Measurements from ENCODE around the gene SNX5. TPM values are rescaled to one million over a fixed set of nuclear protein-coding genes. Genes with fewer than 3 reads are reported as not detected.

The SNX5 gene
- total and polyA plus RNA-seq, 2 of the 13 experiments (the other 11 are each of a cell fraction or from before 2014, with no cell fraction given): 664 to 1,040 TPM

DNA sequence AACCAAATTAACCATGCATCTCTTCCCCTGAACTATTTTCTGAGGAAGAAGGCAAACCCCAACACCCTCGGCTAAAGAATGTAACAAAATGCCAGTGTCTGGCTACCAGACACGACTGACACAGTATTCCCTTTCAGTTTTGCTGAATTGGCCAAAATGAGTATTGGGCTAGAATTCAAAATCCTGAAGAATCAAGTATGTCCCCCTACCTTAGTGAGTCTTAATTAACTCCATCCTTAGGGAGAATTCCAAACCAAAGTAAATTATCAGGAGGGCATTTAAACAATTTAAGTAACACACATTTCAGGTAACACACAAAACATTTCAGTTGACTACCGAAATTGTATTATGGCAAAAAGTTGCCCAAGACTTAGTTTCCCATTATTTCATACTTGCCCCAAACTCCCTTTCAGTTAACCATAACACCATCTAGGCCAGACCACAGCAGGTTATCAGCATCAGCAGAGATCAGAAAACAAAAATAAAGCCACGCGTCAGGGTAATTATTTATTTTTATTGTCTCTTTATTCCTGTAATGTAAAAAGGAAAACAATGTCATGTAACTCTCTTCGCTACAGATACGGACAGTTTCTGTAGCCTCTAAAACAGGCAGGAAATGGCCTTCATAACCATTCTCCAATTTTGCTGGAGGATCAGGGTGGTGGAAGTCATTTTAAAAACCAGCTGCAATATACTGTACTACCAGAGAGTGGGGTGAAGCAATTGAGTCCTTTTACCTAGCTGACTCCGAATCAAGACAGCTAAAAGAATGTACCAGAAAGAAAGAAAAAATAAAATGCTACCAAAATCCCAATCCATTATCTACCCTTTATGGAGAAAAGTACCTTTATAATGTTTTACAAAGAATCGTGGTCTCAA, 1.9 kb downstream of the SNX5 start (continued):
- 0 out of 2 replicates have a peak, but pooled peaks have one; percentile 11 for TF ChIP-seq HOXA5 (CRISPR knock-in tag; IDR thresholded peaks at IDR 0.05)
- TF ChIP-seq ZNF121 (CRISPR knock-in tag; IDR thresholded peaks at IDR 0.05): no peak
- no peak for TF ChIP-seq NONO (IDR thresholded peaks at IDR 0.05)
- TF ChIP-seq NONO (CRISPR knock-in tag; conservative IDR thresholded peaks at IDR 0.05): no peak
- TF ChIP-seq, protein P1, sequence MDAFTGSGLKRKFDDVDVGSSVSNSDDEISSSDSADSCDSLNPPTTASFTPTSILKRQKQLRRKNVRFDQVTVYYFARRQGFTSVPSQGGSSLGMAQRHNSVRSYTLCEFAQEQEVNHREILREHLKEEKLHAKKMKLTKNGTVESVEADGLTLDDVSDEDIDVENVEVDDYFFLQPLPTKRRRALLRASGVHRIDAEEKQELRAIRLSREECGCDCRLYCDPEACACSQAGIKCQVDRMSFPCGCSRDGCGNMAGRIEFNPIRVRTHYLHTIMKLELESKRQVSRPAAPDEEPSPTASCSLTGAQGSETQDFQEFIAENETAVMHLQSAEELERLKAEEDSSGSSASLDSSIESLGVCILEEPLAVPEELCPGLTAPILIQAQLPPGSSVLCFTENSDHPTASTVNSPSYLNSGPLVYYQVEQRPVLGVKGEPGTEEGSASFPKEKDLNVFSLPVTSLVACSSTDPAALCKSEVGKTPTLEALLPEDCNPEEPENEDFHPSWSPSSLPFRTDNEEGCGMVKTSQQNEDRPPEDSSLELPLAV (CRISPR knock-in tag; conservative IDR thresholded peaks at IDR 0.05; ENCODE audit: low read depth): no peak
- no peak; the same call in 1 of the 2 replicates for TF ChIP-seq SIX1 (CRISPR knock-in tag; IDR thresholded peaks at IDR 0.05; ENCODE audit: borderline replicate concordance)
- no peak for TF ChIP-seq ZNF30 (CRISPR knock-in tag; IDR thresholded peaks at IDR 0.05)
- no peak for TF ChIP-seq CCDC6 (CRISPR knock-in tag; IDR thresholded peaks at IDR 0.05)
- TF ChIP-seq ZNF556 (CRISPR knock-in tag; IDR thresholded peaks at IDR 0.05; ENCODE audit: borderline replicate concordance): no peak; the same call in 1 of the 2 replicates
- TF ChIP-seq SNAPC2 (CRISPR knock-in tag; IDR thresholded peaks at IDR 0.05): peak; percentile 49; the same call in 1 of the 2 replicates
- TF ChIP-seq MTERF4 (CRISPR knock-in tag; IDR thresholded peaks at IDR 0.05): no peak
- TF ChIP-seq ZNF337 (CRISPR knock-in tag; IDR thresholded peaks at IDR 0.05; ENCODE audit: borderline replicate concordance, low read depth): no peak
- TF ChIP-seq, protein P2, sequence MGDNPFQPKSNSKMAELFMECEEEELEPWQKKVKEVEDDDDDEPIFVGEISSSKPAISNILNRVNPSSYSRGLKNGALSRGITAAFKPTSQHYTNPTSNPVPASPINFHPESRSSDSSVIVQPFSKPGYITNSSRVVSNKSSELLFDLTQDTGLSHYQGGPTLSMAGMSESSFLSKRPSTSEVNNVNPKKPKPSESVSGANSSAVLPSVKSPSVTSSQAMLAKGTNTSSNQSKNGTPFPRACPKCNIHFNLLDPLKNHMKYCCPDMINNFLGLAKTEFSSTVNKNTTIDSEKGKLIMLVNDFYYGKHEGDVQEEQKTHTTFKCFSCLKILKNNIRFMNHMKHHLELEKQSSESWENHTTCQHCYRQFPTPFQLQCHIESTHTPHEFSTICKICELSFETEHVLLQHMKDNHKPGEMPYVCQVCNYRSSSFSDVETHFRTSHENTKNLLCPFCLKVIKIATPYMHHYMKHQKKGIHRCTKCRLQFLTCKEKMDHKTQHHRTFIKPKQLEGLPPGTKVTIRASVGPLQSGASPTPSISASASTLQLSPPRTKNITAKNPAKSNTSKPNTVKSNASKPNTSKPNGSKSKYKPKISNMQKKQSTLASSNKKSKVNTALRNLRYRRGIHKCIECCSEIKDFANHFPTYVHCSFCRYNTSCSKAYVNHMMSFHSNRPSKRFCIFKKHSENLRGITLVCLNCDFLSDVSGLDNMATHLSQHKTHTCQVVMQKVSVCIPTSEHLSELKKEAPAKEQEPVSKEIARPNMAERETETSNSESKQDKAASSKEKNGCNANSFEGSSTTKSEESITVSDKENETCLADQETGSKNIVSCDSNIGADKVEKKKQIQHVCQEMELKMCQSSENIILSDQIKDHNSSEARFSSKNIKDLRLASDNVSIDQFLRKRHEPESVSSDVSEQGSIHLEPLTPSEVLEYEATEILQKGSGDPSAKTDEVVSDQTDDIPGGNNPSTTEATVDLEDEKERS (CRISPR knock-in tag; IDR thresholded peaks at IDR 0.05): no peak
- TF ChIP-seq ZFX (CRISPR knock-in tag; IDR thresholded peaks at IDR 0.05; ENCODE audit: low read depth): no peak
- no peak for TF ChIP-seq ZNF567 (CRISPR knock-in tag; IDR thresholded peaks at IDR 0.05; ENCODE audit: borderline replicate concordance)
- TF ChIP-seq TCF7 (IDR thresholded peaks at IDR 0.05; ENCODE audit: low read depth): no peak
- no peak for TF ChIP-seq RXRA (CRISPR knock-in tag; IDR thresholded peaks at IDR 0.05)
- no peak for TF ChIP-seq ZNF83 (CRISPR knock-in tag; IDR thresholded peaks at IDR 0.05; ENCODE audit: borderline replicate concordance)
- no peak for TF ChIP-seq RFX5 (IDR thresholded peaks at IDR 0.05; ENCODE audit: low read depth, low read length)
- no peak for TF ChIP-seq ZNF614 (CRISPR knock-in tag; IDR thresholded peaks at IDR 0.05; ENCODE audit: borderline replicate concordance)
- no peak for TF ChIP-seq HINFP (CRISPR knock-in tag; IDR thresholded peaks at IDR 0.05; ENCODE audit: low read depth)
- TF ChIP-seq HOXA3 (CRISPR knock-in tag; IDR thresholded peaks at IDR 0.05): 0 out of 2 replicates have a peak, but pooled peaks have one; percentile 6
- TF ChIP-seq POLR2AphosphoS5 (IDR thresholded peaks at IDR 0.05; ENCODE audit: low read depth, low read length): peak; percentile 47; the same call in 1 of the 2 replicates
